Activated naive CD4-positive, alpha-beta T cell treated with anti-CD3 and anti-CD28 coated beads, Interleukin-2, amount 50 U/mL, for 72 hours (primary cell): ENCODE results near the gene TBC1D30. TPM values are rescaled to one million over a fixed set of nuclear protein-coding genes. Genes with fewer than 3 reads are reported as not detected.

Experiments used
- ATAC-seq, 2 donors: fragments of 150-1000 bp; cut with Tn5 transposase; 2 replicates each; pipeline ENCODE4 v1.10.0; 2021; ENCODE audit warnings: mild to moderate bottlenecking in 2 of 2, moderate library complexity in 2 of 2
- DNase-seq, 2 donors: peaks; one replicate each; pipeline ENCODE4 v3.0.0; 2021 to 2022; ENCODE audit warnings: low spot score in 2 of 2
- H3K27ac Mint-ChIP-seq, 2 donors: one replicate each; pipeline ENCODE4 v1.8.0; 2022; ENCODE audit warnings: mild to moderate bottlenecking in 2 of 2, mixed read lengths in 2 of 2
- H3K36me3 Mint-ChIP-seq, 2 donors: one replicate each; pipeline ENCODE4 v1.8.0; 2022; ENCODE audit warnings: mixed read lengths in 2 of 2
- H3K9me3 Mint-ChIP-seq, 2 donors: one replicate each; pipeline ENCODE4 v1.8.0; 2022; ENCODE audit warnings: mixed read lengths in 2 of 2
- total RNA-seq, 2 donors: library from RNA; stranded (reverse); gene quantifications; one replicate each; pipeline ENCODE4 v1.2.3, GENCODE V29; 2022

Gene TBC1D30
- total RNA-seq, 2 donors from 2014 or later = 0.27 to 0.41 TPM

- no peak for ATAC-seq
- Mint-ChIP-seq H3K27ac (no peak overlapping the region), H3K36me3 (no peaks in the 10 kb centered on the region), H3K9me3 (no peaks in the 10 kb centered on the region)
- no peak for DNase-seq
These were observed 88.2 kb downstream of the TBC1D30 start for GRCh38 chr12:64912516-64913255.

GRCh38 chr12:64915242-64915641 is 90.8 kb downstream of the TBC1D30 start:
- no peak for ATAC-seq
- no peak for DNase-seq
- Mint-ChIP-seq H3K27ac (no peak overlapping the region), H3K9me3 (no peaks in the 10 kb centered on the region), H3K36me3 (no peaks in the 10 kb centered on the region)

- DNase-seq (no peak), ATAC-seq (no peak)
- Mint-ChIP-seq H3K36me3 (no peaks in the 10 kb centered on the region), H3K9me3 (no peaks in the 10 kb centered on the region), H3K27ac (no peak overlapping the region)
These were observed 92.2 kb downstream of the TBC1D30 start for GRCh38 chr12:64916411-64917261.

GRCh38 chr12:64918344-64918743 is 93.9 kb downstream of the TBC1D30 start:
- no peaks in the 10 kb centered on the region for H3K36me3 Mint-ChIP-seq
- ATAC-seq = no peak
- no peak overlapping the region for H3K27ac Mint-ChIP-seq
- no peaks in the 10 kb centered on the region for H3K9me3 Mint-ChIP-seq
- no peak for DNase-seq

- Mint-ChIP-seq H3K27ac (no peak overlapping the region), H3K9me3 (no peaks in the 10 kb centered on the region), H3K36me3 (no peaks in the 10 kb centered on the region)
- DNase-seq (no peak), ATAC-seq (no peak)
These were observed 94.4 kb downstream of the TBC1D30 start for GRCh38 chr12:64918801-64919200.

- H3K9me3 Mint-ChIP-seq = no peaks in the 10 kb centered on the region
- DNase-seq = no peak
- no peak overlapping the region for H3K27ac Mint-ChIP-seq
- no peaks in the 10 kb centered on the region for H3K36me3 Mint-ChIP-seq
- no peak for ATAC-seq
These were observed 98.4 kb downstream of the TBC1D30 start for GRCh38 chr12:64922853-64923252.

- H3K36me3 Mint-ChIP-seq = no peaks in the 10 kb centered on the region
- H3K9me3 Mint-ChIP-seq = no peaks in the 10 kb centered on the region
- H3K27ac Mint-ChIP-seq = no peak overlapping the region
- DNase-seq (no peak), ATAC-seq (no peak)
These were observed 99.1 kb downstream of the TBC1D30 start for GRCh38 chr12:64923536-64923935.

Other genes starting within 250 kb of the TBC1D30 start
- 10 to 100 TPM; 23.4 to 36.0 TPM for gene RASSF3, start 214.2 kb upstream of the TBC1D30 start, total RNA-seq
- 10 to 100 TPM; 21.5 to 26.8 TPM for gene GNS, start 65.2 kb upstream of the TBC1D30 start, total RNA-seq